GM12873 (cell line): ENCODE measurements around the gene TBX1.

Experiments used
- CTCF ChIP-seq: IDR thresholded peaks from 2 replicates; pipeline ENCODE4 v1.5.1; 2012; ENCODE audit warnings: low read depth, mild to moderate bottlenecking, moderate library complexity, low read length, control low read depth; ENCODE audit not compliant: insufficient read depth; ENCODE audit errors: missing control alignments

TBX1 gene

DNA sequence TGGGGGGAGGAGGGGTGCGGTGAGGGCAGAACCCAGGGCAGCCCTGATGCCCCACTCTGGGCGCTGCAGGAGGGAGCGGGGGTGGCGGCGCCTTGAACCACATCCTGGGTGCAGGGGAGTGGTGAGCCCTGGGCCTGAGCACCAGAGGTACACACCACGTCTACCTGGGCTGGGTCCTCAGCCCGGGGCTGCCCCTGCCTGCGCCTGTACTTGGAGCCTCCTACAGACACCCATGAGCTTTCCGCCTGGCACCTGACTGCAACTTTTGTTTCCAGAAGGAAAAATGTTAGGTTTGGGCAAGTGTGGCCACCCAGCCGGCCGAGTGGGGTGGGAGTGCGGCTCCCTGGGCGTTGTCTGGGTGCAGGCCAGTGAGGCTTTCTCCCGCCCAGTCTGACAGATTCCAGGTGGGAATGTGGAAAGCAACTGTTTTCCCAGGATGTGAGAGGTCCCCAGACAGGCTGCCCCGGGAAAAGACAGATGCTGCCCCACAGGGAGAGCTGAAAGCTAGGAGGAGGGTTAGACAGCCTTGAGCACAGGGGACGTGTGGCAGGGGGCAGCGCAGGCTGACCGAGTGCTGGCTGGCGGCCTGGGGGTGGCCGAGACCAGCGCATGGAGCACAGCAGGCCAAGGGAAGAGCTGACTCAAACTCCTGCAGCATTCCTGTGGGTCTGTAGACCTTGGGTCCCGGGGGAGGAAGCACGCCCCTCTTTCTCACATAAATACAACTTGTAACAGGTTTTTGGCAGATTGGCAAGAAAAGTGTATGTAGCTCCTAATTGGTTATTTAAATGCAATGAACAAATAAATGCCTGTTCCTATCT, 50.0 kb downstream of the TBX1 start:
- no peak for TF ChIP-seq CTCF

- TF ChIP-seq CTCF = no peak
Measured at GRCh38 chr22:19811211-19811621, 50.6 kb downstream of the TBX1 start.

- no peak for TF ChIP-seq CTCF
Measured at GRCh38 chr22:19811811-19812771, 51.5 kb downstream of the TBX1 start.

- TF ChIP-seq CTCF = no peak
Measured at GRCh38 chr22:19812910-19813309, 52.3 kb downstream of the TBX1 start.

GRCh38 chr22:19814428-19814827, 53.9 kb downstream of the TBX1 start:
- TF ChIP-seq CTCF = no peak

DNA sequence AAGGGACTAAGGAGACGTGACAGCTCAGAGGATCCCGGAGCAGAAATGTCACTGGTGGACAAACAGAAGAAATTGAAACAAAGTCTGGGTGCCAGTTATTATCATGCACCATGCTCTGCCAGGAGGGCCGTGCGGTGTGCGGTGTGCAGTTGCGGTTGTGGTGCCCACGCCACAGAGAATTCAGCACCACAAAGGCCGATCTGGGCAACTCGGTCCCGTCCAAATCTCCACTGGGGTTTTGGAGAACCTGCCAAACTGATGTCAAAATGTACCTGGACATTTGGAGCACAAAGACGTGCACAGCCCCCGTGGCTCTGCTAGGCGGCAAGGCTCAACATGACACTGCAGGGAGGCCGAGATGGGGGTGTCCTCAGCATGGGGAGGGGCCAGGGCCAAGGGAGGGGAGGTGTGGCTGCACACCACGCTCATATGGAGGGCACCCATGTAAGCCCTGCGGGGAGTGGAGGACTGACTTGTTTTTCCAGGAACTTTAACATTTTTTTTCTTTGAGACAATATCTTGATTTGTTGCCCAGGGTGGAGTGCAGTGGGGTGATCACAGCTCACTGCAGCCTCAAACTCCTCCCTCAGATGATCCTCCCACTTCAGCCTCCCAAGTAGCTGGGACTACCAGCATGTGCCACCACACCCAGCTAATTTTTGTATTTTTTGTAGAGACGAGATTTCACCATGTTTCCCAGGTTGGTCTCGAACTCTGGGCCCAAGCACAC, 54.7 kb downstream of the TBX1 start:
- no peak for TF ChIP-seq CTCF
